ENCODE results near the gene CYGB.

GRCh38 chr17:76479515-76480060, 57.9 kb downstream of the CYGB start:
- TF ChIP-seq CTCF (IDR thresholded peaks at IDR 0.05) = no peak
- no peak for TF ChIP-seq POLR2A (IDR thresholded peaks at IDR 0.05)
